ENCODE results near the gene AKT1S1.

The AKT1S1 gene

GRCh38 chr19:49861107-49861506 is 16.0 kb downstream of the AKT1S1 start:
- peak; percentile 4 for DNase-seq (ENCODE audit: low read depth)
- H3K4me3 ChIP-seq (ENCODE audit: low read depth, low read length) = no peak overlapping the region

DNA sequence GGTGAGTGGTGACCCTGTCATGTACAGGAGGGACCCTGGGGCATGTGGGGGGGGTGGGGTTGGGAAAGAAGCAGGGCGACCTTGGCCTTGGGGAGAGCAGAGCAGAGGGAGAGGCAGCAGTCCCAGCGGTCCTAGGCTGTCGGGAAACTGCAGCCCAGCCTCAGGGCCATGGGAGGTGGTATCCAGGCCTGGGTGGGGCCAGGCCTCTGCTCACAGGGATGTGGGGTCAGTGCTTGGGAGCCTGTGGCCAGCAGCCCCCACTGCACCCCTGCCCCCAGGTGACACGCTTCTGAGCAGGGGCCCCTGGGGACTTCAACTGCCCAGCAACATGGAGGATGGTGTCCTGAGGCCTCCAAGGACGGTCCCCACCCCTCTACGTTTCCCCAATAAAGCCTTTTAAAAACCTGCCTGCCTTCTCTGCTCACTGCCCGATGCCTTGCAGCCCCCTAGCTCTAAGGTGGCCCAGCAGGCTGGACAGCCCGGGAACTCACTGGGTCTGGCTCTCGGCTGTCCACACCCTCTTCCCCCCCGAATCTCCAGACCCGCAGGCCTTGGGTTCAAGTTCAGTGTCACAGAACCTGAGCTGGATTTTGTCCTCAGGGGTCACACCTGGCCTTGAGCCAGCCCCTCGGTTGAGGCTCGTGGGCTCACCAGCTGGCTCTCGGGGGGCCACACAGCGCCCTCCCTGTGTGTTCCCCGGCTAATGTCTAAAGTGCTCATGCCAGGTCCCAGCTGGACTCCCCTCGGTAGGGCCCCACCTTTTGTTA is 16.6 kb downstream of the AKT1S1 start:
- no peak overlapping the region for H3K4me3 ChIP-seq (ENCODE audit: low read depth, low read length)
- no peak for TF ChIP-seq CTCF (IDR thresholded peaks at IDR 0.05; ENCODE audit: insufficient read depth, low read depth, low read length, missing control alignments)
- DNase-seq (ENCODE audit: low read depth) = peak; percentile 3

More at GRCh38 chr19:49861107-49861506, 16.0 kb downstream of the AKT1S1 start:
- no peak for TF ChIP-seq CTCF (IDR thresholded peaks at IDR 0.05; ENCODE audit: insufficient read depth, low read depth, low read length, missing control alignments)

DNA sequence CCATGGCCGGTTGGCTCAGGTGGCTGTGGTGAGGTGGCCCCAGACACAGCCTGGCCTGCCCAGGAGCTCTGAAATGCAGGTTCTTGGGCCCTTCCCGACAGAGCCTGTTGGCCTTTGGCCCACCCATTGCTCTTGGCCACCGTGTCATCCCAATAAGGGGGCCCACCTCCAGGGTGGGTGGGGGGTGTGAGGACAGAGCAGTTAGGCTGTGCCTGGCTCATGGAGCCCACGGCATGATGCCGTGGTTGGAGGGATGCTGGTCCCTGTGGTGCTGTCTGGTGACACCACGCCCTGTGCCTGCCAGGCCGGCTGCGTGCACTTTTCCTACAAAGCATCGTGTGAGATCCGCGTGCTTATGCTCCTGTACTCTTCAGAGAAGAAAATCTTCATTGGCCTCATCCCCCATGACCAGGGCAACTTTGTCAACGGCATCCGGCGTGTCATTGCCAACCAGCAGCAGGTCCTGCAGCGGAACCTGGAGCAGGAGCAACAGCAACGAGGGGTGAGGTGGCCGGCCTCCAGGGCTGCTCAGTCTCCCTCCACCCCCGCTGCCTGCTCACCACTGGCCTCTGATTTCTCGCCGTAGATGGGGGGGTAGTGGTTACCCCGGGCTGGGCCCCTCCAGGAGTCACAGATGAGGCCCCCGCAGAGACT is 17.3 kb downstream of the AKT1S1 start:
- peak; percentile 2 for DNase-seq (ENCODE audit: low read depth)
- no peak for TF ChIP-seq CTCF (IDR thresholded peaks at IDR 0.05; ENCODE audit: insufficient read depth, low read depth, low read length, missing control alignments)
- no peak overlapping the region for H3K4me3 ChIP-seq (ENCODE audit: low read depth, low read length)

DNA sequence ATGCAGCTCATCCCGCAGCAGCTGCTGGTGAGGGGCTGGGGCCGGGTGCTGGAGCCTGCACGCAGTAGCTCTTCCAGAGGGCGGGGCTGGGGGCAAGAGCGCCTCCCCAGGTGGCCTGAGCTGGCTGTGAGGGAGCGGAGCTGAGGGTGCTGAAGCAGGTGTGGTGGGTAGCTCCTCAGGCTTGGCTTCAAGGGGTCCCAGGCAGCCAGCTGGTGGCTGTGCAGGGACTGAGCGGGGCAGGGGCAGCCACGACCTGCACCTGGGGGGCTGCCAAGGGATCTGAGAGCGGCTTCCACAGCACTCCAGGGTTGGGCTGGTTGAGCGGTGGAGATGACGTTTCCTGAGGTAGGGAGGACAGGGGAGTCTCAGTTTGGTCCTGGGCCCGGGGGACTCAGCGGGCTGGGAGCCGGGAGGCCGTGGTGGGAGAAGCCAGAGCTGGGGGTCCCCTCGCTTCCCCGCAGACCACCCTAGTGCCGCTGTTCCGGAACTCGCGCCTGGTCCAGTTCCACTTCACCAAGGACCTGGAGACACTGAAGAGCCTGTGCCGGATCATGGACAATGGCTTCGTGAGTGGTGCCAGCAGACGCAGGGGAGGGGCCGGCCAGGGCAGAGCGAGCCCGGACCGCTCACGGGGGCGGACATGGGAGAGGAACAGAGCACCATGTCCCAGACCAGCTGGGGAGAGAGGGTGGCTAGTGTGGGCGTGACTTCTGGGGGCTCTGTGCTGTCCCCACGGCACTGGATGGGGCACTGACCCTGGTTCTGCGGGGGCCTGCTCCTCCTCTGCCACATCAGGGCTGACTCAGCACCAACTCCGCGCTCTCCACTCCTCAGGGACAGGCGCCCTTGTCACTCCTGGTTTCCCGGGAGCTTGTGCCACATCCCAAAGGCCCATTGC is 18.8 kb downstream of the AKT1S1 start:
- H3K4me3 ChIP-seq (ENCODE audit: low read depth, low read length) = no peak overlapping the region
- TF ChIP-seq CTCF (IDR thresholded peaks at IDR 0.05; ENCODE audit: insufficient read depth, low read depth, low read length, missing control alignments) = no peak

GRCh38 chr19:49857838-49858087 is 19.4 kb downstream of the AKT1S1 start:
- no peak for DNase-seq (ENCODE audit: low read depth)
- no peak for TF ChIP-seq CTCF (IDR thresholded peaks at IDR 0.05; ENCODE audit: insufficient read depth, low read depth, low read length, missing control alignments)
- H3K4me3 ChIP-seq (ENCODE audit: low read depth, low read length) = no peak overlapping the region

More for the DNA sequence above, 18.8 kb downstream of the AKT1S1 start:
- peak; percentile 6 for DNase-seq (ENCODE audit: low read depth)

GRCh38 chr19:49857061-49857837 is 19.9 kb downstream of the AKT1S1 start:
- no peak for TF ChIP-seq CTCF (IDR thresholded peaks at IDR 0.05; ENCODE audit: insufficient read depth, low read depth, low read length, missing control alignments)
- peak; percentile 7 for DNase-seq (ENCODE audit: low read depth)
- no peak overlapping the region for H3K4me3 ChIP-seq (ENCODE audit: low read depth, low read length)

Measured in GM12865 (cell line).